GM12891 (cell line): Measurements from ENCODE around the gene MYO1H.

ENCODE experiments used
- POLR2A ChIP-seq: IDR thresholded peaks from 2 replicates; pipeline ENCODE4 v1.6.1; 2011; ENCODE audit warnings: low read depth, low read length, control low read depth
- POLR2AphosphoS5 ChIP-seq: IDR thresholded peaks from 2 replicates; pipeline ENCODE4 v1.6.1; 2011; ENCODE audit warnings: low read depth, low read length, control low read depth
- SPI1 ChIP-seq: IDR thresholded peaks from 2 replicates; pipeline ENCODE4 v1.6.1; 2011; ENCODE audit warnings: low read depth, low read length, control low read depth

DNA sequence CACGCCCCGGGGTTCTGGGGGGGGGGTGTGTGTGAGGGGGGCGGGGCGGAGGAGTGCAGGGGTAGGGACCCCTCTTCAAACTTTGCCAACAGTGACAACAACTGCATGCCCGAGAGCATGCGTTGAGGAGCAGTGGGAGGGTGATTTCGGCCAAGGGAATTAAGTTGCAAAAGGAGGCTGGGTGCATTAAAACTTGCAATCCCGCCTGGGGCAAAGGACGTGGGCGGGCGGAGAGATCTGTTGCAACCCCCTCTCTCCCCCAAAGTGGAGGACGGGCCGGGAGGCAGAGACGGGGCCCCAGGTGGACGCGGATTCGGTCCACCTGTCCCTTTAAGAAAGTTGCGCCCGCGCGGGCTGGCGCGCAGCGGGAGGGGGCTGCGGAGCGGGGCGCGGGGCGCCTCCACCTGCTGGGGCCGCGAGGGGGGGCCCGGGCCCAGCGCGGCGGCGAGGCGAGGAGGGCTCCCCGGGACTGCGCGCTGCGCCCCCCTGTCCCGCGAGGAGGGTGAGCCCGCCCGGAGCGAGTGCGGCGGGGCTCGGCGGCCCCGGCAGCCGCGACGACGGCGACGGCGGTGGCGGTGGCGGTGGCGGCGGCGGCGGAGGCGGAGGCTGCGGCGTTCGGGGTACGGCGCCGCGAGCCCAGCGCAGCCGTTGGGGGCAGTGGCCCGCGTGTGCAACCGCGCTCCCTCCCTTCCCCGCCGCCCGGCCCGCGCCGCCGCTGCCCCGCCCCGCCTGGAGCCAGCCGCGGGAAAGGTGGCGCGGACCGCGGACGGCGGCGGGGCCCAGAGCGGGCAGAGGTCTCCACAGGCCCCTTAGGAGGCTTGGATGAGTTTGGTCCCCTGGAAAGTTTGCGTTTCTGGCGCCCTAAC is 38.1 kb upstream of the MYO1H start:
- no peak for TF ChIP-seq POLR2A
- no peak for TF ChIP-seq POLR2AphosphoS5
- TF ChIP-seq SPI1, result no peak
